NOMO-1 treated with DMSO at 0.1 percent for 48 hours (cell line): ENCODE results near the gene NF1.

Source experiments
- DNase-seq: peaks from one replicate; lab custom pipeline; 2025; ENCODE audit not compliant: unreplicated experiment; lab: John Stamatoyannopoulos, UW

The NF1 gene

GRCh38 chr17:31418773-31419350 is 324.1 kb downstream of the NF1 start:
- no peak for DNase-seq

GRCh38 chr17:31422443-31422842 is 327.7 kb downstream of the NF1 start:
- no peak for DNase-seq

GRCh38 chr17:31424944-31425281 is 330.1 kb downstream of the NF1 start:
- DNase-seq: no peak

- no peak for DNase-seq
Observed at GRCh38 chr17:31425282-31426040, 330.7 kb downstream of the NF1 start.
